ENCODE measurements around the gene FYB2.
"Not testable (repeated sequence)": the region's sequence is repeated elsewhere in the genome, so short reads cannot be mapped to it uniquely, and the experiment has no call there.

FYB2 gene

DNA sequence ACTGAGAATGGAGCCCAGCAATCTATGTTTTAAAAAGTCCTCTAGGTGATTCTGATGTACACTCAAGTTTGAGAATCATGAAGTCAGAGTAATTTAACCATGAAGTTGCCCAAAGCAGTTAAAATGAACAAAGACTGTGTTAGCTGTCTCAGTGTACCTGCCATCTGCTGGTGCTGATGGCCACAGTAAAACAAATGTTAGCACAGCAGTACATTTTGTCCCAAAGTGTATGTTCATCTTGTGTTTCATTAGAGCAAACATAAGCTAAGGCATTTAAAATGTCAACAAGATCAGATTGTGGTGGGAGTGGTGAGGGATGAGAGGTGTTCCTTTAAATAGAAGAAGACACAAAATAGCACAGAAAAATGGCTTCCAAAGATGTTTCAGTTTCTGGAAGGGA is 31.1 kb downstream of the FYB2 start:
- DNase-seq: no peak

DNA sequence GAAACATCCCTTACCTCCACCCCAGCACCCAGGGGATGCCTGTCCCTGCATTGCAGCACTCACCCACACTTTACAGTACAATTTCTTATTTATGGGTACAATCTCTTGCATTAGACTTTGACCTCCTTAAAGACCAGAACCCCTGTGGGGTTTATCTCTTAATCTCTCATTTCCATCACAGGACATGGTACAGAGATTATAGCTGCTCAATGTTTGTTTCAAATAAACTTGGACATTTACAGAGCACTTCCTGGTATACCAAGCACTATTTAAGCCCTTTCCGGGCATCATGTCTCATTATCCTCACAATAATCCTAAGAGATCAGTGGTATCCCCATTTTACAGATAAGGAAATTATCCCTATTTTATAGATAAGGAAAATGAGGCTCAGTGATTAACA is 31.9 kb downstream of the FYB2 start:
- no peak for DNase-seq

DNA sequence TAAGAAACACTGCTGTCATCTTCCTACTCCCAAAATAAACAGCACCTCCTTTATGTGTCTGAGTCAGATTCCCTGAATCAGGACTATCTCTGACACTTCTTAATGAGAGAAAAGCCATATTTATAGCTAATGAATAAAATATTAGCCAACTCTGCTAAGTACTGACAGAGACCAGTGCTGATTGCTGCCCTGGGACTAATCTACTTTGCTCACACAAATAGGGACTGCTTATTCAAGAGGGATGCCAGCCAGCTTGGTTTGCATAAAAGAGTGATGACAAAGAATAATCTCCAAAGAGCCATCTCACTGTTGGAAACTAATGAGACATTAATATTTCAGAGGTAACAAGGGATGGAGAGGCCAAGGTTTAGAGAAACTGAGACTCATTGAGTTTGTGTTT is 36.4 kb downstream of the FYB2 start:
- no peak for DNase-seq

DNA sequence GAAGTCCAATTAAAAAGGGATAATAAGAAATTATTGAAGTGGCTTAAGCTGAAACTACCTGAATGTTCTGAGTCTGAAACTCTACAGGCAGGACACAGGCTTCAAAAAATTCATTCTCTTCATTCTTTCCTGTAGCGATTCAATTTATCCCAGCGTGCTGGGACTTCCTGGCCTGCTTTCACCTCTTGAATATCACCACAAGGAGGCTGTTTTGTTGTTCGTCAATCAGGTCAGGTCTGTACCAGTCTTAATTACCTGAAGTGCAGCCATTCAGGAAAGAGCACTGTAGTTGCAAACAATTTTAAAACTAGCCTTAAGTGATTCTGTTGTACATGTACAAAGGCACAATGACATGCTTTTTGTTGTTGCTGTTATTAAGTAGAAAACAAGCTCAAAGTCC is 38.4 kb downstream of the FYB2 start:
- DNase-seq: no peak

DNA sequence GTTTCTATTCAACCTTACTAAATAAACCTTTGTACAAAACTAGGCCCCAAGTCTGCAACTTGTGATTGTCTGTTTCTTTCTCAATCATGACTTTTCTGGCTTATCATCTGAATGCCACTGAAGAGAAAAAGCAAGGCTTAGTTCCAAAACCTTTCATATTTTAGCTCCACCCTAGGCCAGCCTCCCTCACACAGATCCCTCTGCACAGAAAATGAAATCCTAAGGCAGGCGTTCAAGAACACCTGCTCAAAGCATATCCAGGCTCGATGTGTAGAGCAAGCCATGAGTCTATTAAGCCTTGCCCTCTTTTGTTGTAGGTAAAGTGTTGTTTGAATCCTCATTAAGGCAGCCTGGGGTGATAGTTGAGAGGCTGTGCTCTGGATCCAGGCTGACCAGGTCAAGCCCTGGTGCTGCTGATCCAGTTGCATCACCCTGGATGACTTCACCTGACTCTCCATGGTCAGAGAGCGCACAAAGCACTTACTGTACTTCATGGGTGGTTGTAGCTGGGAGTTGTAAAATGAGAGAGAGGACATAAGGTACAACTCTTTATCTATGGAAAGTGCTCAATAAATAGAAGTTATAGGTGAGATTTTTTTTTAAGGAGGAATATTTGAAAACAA is 39.0 kb downstream of the FYB2 start:
- no peak for DNase-seq

DNA sequence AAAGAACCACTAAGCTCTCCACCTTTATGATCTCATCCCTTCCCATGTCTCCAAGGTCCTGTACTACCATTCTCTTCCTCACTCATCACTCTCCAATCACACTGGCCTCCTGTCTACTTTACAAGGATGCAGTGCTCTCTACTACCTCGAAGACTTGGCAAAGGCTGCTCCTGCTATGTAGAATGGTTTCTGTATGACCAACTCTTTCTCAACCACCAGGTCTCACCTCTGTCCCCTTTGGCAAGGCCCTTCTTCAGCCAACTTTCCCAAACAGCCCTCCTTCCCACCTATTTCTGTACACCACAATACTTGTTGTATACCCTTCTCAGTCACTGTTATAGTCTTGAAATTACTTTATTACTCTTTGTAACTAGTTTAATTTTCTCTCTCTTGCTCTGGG is 41.2 kb downstream of the FYB2 start:
- DNase-seq: no peak

DNA sequence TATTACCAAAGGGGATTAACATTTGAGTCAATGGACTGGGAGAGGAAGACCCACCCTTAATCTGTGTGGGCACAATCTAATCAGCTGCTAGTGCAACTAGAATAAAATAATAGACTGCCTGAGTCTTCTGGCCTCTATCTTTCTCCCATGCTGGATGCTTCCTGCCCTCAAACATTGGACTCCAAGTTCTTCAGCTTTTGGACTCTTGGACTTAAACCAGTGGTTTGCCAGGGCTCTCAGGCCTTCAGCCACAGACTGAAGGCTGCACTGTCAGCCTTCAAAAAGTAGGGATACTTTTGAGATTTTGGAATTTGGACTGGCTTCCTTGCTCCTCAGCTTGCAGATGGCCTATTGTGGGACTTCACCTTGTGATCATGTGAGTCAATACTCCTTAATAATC is 44.5 kb downstream of the FYB2 start:
- not testable (repeated sequence) for DNase-seq

DNA sequence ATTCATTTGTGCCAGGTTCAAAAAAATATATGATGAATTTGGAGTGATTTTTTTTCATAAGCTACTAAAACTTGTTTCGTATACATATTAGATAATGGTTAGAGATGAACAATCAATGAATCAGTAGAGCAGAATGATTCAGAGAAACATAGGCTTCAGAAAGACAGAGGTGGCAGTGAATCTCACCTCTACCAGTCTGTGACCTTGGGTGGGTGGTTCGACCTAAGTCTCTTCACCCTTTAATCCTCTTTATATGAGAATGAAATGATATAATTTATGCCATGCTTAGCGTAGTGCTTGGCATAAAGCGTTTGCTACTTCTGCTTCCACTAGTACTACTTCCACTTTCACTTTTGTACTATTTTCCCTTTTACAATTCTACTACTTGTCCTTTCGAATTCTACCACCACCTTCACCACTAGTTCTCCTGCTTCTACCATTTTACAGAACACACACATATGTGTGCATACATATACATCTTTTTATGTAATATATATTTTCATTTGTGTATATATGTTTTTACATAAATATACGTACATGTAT is 45.1 kb downstream of the FYB2 start:
- DNase-seq: peak; percentile 24 to 73 (median 56)

DNA sequence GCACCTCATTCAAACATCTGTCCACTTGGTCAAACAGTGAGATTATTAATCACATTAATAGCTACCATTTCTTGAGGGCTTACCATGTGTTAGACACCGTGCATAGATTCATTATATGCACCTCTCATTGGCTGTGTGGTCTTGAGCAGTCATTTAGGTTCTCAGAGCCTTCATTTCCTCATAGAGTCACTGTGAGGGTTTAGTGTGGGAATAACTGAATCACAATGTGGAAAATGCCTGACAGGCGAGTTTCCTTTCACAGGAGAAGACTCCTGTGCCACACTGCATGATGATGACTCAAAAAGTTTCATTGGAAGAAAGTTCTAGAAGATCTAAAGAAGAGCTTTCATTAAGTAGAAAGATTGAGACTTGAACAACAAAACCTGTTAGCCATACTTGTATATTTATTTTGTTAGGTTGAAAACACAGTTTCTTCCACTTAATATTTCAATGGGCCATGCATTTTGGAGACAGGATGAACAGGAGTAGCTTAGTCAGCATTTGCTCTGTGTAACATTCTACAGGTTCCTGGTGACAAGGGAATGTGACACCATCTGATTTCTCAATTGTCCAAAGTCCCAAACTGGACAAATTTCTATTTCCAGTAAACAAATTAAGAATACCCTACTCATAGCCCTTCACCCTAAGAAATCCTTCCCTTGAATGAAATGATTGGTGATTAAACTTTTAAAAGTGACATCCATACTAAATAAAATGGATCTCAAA is 45.7 kb downstream of the FYB2 start:
- peak; percentile 65 to 90 (median 76) for DNase-seq

DNA sequence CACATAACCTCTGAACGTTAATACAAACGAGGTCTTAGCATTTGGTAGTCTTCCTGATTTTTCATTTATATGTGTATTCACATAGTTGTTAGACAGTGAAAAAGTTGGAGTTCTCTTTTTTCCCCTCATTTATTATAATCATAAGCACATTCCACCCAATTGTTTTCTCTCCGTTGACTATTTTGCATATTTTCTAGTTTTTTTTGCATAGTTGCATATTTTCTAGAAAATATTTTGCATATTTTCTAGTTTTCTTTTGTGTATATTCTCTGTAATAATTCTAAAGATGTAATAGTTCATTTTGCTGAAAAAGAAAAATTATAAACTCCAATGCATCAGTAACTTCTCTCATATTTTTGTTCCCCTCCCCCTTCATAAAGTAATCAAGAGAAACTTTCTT is 47.5 kb downstream of the FYB2 start:
- no peak for DNase-seq

DNA sequence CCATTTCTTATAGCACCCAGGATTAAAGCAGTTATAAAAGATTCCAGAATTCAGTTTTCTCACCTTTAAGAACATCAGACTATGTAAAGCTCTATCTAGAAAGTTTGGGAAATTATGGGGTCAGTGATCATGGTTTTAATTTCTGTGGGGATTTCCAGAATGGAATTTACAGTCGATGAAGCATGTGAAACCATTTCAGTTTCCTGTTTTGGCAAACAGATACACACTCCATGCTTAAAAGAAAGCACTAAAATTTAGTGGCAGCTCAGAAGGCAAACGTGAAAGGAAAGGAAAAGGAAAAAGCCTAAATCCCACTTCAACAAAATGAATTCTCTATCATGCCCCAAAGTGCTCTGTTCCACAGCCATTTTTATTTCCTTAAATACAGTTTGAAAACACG is 60.4 kb downstream of the FYB2 start:
- DNase-seq: peak; percentile 32 to 65 (median 39)

DNA sequence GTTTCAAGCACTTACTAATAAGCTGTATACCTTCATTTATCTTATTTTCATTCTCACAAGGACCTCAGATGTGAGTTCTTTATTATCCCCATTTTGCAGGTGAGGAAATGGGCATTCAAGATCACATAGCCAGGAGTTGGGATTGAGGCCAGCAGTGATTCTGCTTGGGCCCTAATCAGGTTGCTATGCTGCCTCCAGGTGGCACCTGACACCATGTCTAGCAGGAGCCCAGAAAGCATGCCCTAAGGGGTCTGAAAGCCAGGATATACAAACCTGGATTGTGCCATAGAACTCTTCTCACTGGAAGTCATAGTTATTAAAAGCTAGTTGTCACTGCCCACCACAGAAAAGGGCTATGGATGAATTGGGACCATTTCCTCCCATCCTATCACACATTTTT is 61.1 kb downstream of the FYB2 start:
- DNase-seq: peak in 1 of 3 donors; percentile 5

DNA sequence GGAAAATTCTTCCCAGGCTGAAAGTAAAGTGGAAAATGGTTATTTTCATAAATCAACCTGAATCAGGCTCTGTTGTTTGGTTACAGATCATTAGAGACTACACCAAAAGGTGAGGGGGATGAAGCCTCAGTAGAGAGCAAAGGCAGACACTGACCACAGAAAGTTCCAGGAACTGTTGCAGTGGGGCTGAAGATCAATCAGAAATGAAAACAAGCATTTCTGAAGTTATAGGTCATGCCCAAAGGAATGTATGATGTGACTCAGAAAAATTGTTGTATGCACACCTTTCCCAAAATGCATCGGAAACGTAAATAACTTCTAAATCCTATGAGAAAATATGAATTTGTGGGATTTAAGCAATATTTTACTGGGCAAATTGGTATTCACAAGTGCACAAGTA is 63.3 kb downstream of the FYB2 start:
- no peak for DNase-seq

DNA sequence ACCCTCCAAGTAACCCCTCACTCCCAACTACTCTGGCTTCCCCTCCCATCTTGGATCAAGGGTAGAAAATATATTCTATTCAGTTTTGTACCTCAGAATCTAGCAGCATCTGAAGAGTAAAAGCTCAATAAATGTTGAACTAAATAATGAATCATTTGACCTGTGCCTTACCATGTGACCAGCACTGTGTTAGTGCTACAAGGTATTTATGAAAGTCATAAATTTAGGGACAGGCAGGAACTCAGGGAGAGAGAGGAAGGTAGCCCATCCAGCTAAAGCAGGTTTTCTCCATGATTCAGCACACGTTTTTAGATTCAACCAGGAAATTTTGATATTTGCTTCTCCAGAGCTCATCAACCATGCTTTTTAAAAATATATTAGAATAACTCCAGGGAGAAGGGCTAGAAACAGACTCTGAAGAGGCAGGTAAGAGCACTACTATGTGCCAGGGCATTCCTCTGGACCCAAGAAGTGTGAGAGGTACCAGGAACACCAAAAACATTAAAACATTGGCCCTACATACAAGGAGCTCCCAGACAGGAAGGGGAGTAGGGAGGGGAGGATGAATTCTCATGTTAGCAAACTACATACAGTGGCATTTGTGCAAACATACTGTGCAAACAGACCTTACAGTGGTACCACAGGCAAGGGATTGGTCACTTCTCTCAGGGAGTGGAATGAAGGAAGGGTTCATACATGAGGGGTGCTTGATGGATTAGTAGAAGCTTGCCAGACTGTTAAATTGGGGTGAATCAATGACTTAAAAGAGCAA is 64.3 kb downstream of the FYB2 start:
- DNase-seq: no peak

DNA sequence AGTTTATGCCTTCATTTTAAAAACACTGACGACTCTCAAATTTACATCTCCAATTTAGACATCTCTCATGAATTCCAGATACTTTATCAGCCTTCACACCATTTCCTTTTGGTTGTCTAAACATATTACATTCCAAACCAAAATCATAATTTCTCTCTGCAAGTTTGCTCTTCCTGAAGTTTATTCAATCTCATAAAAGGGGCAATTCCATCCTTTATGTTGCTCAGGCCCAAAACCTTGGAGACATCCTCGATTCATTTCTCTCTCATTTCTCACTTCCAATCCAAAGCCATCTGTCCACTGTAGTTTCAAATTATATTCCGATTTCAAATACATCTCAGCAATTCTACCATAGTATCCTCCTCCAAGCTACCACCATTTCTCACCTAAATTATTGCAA is 74.0 kb downstream of the FYB2 start:
- DNase-seq: no peak

DNA sequence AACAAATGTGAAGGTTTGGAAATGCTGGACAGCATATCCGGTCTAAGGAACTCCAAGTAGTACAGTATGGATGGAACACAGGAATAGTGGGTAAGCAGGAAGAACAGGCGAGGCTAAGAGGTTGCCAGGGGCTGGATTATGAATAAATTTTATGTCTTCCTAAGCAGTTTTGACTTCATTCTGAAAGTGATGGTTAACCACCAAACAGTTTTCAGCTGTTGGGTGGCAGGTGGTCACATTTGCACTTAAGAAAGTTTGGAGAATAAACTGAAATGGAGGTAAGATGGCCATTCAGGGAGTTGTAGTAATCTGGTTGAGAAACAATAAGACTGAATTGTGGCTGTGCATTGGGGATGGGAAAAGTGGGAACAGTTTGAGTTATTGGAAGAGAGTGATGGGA is 90.2 kb downstream of the FYB2 start:
- DNase-seq: no peak

DNA sequence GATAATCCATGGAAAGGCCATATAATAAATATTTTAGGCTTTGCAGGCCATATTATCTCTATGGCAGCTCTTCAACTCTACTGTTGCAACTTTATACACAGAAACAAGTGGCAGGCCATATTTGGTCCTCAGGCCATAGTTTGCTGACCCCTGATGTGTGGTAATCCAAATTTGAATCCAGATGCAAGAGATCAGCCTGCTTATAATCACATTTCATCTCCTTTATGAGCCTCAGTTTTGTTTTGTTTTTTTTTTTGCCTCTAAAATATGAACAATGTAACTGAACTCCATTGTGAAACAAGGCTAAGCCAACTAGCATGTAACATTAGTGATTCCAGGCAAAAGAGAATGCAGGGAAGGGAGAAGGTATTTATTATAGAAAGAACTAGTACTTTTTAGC is 92.5 kb downstream of the FYB2 start:
- DNase-seq: no peak

DNA sequence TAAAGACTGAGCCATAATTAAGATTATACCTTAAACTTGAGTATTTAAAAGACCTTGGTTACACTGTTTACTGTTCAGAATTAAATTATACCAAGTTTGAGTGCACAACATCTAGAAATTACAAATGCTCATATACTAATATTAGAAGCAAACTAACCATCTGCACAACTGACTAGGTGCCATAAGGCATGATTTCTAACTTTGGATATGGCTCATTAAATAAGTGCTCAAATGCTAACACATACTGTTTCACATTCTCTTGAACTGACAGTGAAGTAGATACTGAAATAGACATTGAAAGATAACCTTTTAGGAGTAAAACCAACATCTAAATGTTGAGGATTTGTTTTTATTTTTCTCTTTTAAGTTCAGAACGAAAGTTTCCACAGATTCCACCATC is 100.0 kb downstream of the FYB2 start:
- DNase-seq: no peak

DNA sequence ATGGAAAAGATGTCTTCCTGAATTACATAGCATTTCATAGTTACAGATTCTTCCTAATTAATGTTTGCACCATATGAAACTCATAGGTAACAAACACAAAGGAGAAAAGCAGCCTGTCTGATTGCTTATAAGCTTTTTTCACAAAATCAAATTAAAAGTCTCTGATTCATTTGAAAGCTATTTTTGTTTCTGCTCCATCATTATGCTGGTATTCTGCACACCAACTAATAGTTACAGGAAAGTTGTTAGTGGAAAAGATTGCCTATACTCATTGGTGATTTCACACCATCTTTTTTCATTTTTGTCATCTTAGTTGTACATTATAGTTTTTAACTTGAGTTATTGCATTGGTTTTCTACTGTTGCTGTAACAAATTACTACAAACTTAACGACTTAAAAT is 104.0 kb downstream of the FYB2 start:
- DNase-seq: no peak

DNA sequence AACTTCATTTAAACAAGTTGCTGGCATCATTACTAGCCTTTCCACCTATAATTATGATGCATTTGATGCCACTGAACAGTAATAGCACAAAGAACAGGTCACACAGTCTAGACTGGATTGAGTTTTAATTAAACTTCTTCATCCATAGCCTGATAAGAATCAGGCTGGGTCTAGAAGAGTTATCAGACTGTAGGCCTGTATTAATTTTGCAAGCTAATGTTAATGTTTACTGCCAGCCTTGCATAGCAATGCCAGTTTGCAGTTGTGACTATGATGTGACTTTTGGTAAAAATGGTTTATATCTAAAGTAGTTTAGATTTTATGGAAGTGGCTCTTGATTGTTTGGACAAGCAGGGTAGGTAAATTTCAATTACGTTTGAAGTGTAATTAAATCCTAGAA is 106.1 kb downstream of the FYB2 start:
- no peak for DNase-seq

DNA sequence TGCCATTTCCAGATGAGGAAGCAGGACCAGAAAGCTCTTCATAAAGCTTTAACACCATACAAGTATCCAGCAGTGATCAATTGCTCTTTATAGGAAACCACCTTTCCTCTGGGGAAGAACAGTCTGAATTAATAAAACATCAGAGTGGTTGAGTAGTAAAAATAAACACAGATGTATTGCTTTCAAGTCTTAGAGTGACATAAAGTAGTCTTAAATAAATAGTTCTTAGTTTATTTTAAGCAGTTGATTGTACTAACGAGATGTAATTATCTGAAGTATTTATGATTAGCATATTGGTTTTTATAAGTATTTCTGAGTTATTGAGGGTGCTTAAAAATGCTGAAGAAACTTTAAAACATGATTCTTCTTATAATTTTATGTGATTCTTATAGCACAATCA is 107.1 kb downstream of the FYB2 start:
- no peak for DNase-seq

DNA sequence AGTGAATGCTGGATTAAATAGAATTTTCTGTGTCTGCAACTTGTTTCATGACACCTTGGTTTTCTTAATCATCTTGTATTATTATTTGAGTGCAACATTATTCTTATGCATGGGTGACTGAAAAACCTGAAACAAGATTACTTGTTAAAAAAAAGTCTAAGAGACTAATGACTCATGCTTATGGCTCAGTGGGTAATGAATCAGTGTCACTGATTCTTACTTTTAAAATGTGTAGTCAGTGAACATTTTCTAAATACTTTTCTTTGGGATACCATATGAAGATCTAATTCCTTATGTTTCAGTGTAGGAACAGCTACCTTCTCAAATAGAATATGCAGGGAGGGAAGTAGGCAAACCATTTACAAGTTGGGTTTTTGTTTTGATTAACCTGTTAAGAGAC is 108.6 kb downstream of the FYB2 start:
- peak in 1 of 3 donors; percentile 8 for DNase-seq

DNA sequence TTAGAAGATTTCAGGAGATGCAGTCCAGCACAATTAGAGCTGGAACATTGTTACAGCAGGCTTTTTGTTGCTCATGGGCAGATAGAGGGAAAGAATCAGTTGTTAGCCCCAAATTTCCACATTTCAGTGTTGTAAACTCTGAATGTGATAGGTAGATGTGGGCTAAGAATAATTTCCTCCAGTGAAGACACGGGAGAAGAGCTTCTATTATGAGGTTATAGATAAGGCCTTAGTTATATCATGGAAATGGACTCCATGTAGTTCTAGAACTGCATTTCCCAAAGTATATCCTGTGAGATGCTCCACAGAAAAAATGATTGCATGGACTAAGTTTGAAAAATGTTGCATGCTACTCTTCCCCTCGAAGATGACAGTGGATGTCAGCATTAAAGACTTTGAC is 109.2 kb downstream of the FYB2 start:
- DNase-seq: no peak
